GM21528 (cell line): ENCODE measurements around the gene ITGAX.

Source experiments
- ATAC-seq: cut with Tn5 transposase; IDR thresholded peaks from one replicate; pipeline ENCODE4 v1.9.1; 2021; ENCODE audit warnings: mild to moderate bottlenecking, moderate library complexity; ENCODE audit not compliant: unreplicated experiment, low FRiP score

Gene ITGAX

DNA sequence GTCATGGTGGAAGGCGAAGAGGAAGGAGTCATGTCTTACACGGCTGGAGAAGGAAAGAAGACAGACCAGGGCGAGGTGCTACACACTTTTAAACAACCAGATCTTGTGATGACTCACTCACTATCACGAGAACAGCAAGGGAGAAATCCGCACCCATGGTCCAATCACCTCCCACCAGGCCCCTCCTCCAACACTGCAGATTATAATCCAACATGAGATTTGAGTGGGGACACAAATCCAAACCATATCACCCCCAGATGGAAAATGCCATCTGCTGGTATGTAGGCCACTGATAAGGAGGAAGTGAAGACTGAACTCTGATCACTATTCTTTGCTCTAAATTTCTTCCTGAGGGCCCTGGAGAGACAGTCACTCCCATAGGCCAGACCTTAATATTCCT is 7.5 kb upstream of the ITGAX start:
- no peak for ATAC-seq

DNA sequence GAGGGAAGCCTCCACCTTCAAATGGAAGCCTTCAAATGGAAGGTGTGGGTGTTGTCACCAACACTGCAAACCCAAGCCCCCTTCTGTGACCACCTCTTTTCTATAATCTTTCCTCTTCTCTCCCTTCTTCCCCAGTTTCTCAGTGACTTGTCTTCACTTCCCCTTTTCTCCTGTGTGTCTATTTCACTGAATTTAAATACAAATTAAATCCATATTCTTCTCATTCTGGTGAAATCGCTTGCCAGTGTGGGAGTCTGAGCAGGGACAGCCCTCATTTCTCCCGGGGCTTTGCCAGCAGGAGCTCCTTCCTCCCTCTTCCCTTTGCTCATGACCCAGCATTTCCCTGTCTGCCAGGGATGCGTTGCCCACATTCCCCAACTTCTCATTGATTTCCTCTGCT is 6.4 kb upstream of the ITGAX start:
- no peak for ATAC-seq

DNA sequence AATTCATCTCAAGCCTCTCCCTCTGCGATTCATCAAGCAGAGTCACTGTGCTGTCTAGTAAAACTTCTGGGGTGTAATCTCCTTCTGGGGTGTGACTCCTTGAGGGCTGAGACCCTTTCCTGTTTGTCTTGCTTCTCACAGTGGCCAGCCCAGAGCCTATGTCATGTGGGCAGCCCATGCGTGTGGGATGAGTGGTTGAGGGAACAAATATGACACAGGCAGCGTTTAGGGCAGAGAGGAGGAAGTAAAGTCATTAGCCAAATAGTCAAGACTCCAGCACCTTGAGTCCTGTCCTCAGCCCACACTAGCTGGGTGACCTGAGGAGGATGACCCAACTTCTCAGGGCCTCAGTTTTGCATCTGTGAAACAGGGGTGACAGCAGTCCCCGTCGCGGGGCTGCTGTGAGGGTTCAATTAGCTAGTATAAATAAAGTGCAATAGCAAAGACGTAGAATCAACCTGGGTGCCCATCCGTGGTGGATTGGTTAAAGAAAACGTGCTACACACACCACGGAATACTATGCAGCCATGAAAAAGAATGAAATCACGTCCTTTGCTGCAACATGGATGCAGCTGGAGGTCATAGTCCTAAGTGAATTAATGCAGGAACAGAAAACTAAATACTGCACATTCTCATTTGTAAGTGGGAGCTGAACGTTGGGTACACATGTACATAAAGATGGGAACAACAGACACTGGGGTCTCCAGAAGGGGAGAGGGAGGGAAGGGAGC is 4.5 kb upstream of the ITGAX start:
- ATAC-seq: no peak

DNA sequence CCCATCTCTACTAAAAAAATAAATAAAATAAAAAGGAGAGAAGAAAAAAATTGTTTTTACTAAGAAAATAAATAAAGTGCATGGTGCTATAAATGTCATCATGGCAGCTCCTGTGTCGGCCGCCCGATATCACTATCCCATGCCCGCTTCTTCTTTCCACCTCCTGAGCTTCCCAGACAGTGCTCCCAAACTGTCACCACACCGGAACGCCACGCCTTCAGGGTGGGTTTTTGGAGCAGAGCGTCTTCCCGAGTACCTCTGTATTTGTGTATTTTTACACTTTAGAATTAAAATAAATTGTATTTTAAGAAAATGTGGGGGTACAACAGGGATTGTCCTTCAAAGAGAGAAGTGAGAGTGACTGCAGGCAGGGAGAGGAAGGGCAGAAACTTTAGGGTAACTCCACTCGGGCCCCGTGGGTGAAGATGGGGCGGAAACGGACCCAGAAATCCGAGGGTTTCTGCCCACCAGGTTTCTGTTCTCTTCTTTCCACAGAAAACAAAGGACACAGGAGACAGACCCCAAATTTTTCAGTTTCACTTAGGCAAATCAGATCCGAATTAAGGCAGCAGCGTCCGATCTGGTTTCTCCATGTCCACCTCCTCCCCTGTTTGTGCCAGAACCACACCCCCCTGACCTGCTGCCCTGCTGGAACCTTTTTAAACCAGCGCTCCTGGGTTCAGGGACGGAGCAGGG is 3.6 kb upstream of the ITGAX start:
- ATAC-seq: no peak

DNA sequence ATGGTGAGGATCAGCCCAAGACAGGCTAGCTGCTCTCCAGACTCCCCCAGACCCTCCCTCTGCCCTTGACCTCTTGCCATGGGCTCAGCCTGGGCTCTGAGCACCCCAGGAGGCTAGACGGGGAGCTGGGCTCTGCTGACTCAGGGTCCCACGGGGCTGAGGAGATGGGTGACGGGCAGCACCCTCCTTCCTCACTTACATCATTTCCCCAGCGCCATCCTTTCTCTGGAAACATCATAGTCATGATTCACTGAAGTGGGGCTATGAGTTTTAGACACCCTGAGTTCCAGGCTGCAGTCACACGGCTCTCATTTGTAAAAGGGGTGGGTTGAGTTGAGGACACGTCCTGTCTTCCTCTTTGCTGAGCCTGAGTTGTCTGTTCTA is 3.0 kb upstream of the ITGAX start:
- ATAC-seq: no peak

DNA sequence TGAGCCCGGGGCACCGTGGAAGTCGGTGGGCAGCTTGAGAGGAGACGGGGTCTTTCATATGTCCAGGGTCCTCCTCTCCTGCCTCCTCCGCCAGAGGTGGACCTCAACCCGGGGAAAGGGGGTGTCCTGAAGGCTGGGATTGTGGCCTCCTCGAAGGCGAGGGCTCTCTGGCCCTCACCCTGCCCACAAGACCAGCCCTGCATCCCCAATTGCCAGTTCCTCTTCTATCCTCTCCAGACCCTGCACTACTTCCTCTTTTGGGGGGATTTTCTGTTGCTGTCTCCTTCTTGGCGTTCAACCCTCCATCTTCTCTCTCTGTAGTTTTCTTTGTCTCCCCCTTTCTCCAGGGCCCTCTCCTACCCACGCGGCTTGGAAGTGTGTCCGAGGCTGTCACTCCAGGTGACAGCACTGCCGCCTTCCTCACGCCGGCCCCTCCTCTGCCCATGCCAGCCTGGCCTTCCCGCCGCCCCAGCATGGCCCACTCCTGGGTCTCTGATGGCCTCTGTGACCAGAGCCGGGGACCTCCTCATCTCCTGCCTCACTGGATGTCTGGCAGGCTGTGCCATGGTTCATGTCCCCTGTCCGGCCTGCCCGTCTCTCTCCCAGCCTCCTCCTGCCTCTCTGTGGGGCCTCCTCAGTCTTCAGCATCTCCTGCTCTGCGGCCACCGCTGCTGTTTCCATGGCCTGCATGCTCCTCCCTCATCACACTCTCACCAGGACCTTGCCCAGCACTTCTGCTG is 2.4 kb upstream of the ITGAX start:
- ATAC-seq: no peak

DNA sequence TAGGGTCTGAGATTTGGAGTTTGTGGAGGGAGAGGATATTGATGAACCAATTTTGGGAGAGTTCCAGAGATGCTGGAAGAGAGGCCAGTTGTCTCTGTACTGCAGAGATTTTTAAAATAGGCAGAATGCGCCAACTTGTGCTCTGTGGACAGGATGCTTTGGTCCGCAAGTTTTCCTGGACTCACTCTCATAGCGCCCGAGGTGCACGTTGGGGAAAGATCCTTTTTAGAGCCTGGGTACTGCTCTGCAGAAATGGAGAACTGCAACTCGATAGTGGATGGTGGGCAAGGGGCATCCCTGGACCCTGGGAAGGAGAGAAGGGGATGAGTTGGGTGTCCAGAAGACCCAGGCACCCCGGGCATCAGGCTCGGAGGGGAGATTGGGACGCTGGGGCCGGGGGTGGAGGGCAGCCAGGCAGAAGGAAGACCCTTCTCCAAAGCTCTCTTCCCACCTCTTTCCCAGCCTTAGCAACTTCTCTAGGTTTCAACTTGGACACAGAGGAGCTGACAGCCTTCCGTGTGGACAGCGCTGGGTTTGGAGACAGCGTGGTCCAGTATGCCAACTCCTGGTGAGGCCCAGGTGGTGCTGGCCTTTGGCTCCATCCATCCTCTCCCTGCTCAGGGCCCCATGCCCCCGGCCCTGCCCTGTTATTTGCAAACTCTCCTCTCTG is 590 bp downstream of the ITGAX start:
- no peak for ATAC-seq

DNA sequence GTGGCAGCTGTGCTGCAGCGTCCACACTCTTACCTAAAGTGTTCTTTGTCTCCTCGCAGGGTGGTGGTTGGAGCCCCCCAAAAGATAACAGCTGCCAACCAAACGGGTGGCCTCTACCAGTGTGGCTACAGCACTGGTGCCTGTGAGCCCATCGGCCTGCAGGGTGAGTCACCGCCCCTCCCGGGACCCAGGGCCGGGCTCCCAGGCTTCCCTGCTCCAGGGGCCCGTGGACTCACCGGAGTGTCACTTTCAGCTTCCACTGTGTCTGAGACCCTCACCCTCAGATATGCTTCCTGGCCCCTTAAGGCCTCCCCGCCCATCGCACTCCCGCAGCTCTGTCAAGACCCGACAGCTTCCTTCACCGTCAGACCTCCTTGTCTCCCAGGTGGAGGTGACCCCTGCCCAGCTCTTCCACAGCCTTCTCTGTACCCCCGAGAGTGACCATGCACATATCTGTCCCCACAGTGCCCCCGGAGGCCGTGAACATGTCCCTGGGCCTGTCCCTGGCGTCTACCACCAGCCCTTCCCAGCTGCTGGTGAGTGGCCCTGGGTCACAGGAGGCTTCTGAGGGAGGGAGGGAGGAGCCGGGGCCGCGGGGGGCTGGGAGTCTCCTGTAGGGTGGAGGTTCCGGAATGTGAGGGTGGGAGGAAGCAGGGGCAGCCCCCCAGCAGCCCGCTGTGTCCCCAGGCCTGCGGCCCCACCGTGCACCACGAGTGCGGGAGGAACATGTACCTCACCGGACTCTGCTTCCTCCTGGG is 1.8 kb downstream of the ITGAX start:
- ATAC-seq: no peak

DNA sequence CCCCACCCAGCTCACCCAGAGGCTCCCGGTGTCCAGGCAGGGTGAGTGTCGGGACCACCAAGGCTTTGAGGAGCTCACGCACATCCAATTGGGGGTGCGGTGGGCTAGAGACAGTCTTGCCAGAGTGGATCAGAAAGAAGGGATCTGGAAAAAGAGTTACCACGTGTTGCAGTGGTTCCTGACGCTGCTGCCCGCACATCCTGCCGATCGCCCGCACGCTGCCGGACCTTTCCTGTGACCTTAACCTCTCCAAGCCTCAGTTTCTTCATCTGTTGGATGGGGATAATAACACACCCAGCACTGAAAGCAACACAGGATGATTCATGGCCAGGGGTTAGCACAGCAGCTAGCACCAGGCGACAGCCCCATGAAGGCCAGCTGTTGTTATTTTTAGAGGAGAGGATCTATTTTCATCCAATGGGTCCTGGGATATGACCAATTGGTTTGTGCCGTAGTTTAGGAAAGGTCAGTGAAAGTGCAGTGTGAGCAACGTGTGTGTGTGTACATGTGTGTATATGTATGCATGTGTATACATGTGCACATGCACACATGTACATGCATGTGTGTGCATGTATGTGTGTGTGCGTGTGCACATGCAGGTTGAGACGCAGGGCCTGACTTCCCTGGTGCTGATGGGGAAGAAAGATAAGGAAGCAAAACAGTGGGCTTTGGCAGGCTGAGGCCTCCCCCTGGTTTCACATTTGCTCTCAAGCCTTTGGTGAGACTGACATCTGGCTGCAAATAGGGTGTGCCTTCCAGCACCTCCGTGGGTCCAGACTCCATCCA is 2.5 kb downstream of the ITGAX start:
- no peak for ATAC-seq

DNA sequence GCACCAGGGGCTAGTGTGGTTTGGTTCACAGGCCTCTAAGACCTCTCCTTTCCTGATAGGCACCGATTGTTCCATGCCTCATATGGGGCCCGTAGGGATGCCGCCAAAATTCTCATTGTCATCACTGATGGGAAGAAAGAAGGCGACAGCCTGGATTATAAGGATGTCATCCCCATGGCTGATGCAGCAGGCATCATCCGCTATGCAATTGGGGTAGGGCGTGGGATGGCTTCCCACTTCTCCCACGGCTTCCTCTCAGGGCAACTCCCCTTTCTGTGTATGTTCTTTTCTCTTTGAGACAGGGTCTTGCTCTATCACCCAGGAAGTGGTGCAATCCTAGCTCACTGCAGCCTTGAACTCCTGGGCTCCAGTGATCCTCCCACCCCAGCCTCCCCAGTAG is 5.3 kb downstream of the ITGAX start:
- ATAC-seq: no peak

DNA sequence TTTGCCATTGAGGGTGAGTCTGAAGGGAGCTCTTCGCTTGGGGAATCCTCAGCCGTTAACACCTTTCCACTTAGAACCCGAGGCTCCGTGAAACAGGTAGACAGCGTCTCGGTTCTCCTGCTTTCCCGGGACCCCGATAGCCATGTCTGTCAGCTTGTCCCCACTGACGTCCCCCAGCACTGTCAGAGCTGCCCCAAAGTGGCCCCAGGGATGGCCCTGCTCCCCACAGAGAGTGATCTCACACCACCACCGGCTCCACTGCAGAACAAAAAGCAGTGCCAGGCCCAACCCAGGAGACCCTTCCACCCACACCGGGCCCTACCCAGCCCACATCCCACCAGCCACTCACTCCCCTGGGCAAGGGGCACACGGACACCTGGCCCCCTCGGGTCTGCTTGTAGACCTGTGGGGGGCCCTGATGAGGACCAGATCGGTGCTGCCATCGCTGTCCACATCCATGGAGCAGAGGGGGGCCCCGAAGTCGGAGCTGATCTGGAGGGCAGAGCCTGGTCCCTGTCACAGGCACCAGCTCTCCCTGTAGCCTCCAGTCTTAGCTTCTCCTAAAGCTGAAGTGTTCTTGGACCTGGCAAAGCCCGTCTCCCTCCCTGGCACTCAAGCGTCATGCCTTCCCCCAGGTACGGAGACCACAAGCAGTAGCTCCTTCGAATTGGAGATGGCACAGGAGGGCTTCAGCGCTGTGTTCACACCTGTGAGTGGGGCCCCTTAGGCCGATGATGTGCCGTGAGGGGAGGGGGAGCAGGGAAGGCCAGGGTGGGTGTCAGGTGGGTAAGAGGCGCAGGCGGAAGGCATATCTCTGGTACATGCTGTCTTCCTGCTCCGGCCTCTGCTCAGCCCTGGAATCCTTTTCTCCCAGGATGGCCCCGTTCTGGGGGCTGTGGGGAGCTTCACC is 6.5 kb downstream of the ITGAX start:
- no peak for ATAC-seq

DNA sequence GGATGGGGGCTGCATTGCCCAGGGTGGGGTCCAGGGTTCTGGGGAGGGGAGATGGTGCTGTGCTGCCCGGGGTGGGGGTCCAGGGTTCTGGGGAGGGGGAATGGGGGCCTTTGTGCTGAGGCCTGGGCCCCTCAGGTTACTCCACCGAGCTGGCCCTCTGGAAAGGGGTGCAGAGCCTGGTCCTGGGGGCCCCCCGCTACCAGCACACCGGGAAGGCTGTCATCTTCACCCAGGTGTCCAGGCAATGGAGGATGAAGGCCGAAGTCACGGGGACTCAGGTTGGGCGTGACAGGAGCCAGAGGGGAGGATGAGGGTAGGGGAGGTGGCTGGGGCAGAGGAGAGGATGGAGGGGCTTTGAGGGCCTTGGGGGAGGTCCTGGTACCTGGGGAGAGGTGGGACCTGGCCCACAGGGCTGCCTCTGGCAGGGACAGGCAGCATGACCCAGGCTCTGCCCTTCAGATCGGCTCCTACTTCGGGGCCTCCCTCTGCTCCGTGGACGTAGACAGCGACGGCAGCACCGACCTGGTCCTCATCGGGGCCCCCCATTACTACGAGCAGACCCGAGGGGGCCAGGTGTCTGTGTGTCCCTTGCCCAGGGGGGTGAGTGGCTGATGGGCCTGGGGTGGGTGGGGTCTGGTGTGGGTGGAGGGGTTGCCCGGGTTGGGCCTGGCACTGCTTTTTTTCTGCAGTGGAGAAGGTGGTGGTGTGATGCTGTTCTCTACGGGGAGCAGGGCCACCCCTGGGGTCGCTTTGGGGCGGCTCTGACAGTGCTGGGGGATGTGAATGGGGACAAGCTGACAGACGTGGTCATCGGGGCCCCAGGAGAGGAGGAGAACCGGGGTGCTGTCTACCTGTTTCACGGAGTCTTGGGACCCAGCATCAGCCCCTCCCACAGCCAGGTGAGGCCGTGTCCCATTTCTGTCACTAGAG is 7.8 kb downstream of the ITGAX start:
- ATAC-seq: no peak

DNA sequence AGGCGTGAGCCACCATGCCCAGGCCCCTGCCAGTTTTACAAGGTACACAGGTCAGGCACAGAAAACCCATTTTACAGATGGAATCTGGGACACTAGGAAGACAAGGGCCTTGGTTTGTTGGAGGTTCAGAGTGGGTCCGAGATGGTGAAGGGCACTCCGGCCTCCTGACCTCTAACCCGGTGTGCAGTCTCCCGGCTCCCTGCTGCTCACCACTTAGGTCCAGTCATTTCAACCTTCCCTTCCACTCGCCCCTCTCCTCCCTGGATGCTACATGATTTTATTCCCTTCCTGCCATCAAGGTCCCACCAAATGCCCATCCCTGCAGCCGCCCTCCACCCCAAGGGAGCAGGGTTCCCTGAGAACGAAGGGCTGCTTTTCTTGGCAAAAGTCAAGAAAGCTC is 8.7 kb downstream of the ITGAX start:
- ATAC-seq: no peak

DNA sequence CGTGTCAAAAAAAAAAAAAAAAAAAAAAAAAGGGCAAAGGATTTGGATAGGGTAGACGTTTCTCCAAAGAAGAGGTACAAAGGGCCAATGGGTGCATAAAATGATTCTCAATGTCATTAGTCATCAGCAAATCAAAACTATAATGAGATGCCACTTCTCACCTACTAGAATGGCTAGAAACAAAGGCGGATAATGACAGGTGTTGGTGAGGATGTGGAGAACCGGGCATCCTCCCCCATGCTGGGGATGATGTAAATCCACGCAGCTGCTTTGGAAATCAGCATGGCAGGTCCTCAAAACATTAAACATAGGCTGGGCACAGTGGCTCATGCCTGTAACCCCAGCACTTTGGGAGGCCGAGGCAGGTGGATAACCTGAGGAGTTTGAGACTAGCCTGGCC is 9.4 kb downstream of the ITGAX start:
- ATAC-seq: no peak

DNA sequence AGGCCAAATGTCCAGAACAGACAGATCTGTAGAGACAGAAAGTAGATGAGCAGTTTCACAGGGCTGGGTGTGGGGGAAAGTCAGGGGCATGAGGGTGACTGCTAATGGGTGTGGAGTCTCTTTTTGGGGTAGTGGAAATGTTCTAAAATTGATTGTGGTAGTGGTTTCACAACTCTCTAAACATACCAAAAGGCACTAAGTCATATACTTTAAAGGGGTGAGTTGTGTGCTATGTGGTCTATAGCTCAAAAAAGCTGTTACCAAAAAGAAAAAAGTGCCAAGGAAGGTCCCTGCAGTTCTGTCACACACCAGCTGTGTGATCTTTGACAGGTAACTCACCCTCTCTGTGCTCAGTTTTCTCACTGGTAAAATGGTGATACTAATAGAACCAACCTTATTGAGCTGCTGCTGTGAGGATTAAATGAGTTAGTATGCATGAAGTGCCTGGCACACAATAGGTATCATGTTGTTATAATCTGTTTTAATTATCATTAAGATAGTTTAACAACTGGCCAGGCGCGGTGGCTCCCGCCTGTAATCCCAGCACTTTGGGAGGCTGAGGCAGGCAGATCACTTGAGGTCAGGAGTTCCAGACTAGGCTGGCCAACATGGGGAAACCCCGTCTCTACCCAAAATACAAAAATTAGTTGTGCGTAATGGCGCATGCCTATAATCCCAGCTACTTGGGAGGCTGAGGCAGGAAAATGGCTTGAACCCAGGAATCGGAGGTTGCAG is 10.3 kb downstream of the ITGAX start:
- ATAC-seq: peak; percentile 70

DNA sequence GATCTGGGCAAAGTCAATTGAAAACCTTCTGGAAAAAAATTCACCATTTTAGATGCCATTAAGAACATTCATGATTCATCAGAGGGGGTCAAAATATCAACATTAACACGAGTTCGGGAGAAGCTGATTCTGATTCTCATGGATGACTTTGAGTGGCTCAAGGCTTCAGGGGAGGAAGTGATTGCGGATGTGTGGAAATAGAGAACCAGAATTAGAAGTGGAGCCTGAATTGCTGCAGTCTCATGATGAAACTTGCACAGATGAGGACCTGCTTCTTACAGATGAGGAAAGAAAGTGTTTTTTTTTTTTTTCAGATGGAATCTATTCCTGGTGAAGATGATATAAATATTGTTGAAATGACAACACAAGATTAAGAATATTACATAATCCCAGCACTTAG is 12.9 kb downstream of the ITGAX start:
- ATAC-seq: no peak

DNA sequence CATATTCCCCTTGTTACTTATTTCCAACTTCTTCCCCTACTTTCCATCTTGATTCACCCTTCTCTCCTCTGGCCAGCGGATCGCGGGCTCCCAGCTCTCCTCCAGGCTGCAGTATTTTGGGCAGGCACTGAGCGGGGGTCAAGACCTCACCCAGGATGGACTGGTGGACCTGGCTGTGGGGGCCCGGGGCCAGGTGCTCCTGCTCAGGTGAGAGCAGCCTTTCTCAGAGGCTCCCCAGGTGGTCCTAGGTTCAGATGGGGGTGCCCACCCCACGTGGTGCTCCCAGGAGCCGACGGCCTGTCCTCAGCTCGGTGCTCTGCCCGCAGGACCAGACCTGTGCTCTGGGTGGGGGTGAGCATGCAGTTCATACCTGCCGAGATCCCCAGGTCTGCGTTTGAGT is 16.0 kb downstream of the ITGAX start:
- ATAC-seq: no peak
